Stimulated activated CD8-positive, alpha-beta memory T cell treated with anti-CD3 and anti-CD28 coated beads, Interleukin-15, amount 100 ng/mL, for 1 hour (primary cell): ENCODE measurements around the gene FIGNL2.
"Not testable (repeated sequence)": the region's sequence is repeated elsewhere in the genome, so short reads cannot be mapped to it uniquely, and the experiment has no call there.

Experiments used
- DNase-seq: peaks from one replicate; pipeline ENCODE4 v3.0.0-alpha.2; 2020; ENCODE audit warnings: low read depth

FIGNL2 gene

DNA sequence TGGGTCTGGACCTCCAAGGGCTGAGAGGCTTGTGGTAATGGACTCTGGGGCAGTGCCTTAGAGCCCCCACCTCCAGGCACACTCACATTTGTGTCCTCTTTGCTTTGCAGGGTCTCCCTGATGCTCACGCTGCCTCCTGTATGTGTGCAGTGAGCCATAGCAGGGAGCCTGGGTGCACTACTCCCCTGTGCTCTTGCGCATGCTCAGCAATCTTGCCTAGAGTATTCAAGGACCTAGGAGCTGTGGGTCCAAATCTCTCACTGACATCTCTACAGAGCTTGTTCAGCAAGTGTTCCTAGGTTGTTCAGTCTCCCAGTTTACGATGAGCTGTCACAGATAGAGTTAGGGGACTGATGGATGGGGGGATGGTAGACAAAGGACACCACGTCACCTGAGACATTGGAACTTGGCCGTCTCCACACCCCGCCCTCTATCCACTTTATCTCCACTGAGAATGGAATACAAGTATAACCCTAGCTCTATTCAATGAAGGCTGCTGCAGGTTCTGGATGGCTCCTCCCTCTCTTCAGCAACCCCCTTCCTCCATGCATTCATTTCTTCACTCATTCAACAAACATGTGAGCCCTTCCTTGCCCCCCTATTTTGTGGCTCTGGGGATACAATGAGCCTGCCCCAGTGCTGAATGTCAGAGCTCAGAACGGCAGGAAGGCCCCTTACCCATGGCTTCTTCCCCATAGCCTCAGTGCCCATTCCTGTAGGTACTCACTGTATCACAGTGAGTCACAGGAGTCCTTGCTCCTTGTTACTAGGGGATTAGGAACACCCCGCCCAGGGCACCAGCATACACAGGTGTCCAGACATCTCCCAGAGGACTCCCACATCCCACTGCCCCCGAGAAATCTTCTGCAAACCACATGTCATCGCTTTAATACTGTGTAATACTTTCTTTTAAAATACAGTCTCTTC, 31.2 kb downstream of the FIGNL2 start:
- DNase-seq = no peak

DNA sequence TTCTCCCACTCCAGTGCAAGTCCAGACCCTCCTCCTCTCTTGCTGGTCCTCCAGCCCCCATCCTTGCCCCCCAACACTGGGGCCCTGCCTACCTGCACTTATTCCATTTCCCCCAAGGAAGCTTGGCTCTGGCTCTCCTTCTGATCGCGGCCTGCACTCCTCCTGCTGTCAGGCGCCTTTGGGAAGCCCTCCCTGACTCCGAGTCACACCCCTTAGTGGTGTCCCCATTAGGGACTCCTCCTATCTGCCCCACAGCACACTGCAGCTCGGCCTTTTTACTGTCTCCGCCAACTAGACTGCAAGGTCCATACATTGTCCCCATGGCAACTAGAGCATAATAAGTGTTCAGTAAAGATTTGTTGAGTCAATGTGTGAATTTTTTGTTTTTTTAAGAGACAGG, 32.9 kb downstream of the FIGNL2 start:
- no peak for DNase-seq

DNA sequence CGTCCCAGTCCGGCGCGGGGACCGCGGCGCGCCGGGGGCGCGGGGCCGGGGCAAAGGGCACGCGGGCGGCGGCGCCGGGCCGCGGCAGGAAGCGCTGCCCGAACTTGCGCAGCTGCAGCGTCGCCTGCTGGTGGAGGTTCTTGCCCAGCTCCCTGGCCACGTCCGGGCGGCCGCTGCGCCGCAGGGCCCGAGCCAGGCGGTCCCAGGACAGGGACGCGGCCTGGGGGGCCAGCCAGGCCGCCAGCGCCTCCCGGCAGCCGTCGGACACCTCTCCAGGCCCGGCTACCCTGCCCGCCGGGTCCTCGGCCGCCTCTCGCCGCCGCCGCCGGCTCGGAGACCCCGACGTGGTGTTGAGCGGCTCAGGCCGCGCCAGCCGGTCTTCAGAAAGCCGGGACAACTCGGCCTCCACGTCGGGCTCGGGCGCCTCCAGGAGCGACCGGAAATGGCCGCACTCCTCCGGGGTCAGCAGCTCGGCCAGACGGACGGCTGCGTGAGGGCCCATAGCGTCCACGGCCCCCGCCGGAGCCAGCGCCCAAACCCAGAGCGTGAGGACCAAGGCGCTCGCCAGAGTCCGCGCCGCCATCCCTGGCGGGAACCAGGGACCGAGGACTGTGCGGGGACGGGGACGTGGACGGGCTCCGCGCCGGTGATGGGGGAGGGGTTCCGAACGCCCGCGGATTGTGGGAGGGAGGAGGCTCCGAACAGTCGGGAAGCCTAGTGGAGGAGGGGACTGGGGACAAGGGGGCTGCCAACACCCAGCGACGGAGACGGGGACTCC, 34.0 kb downstream of the FIGNL2 start:
- DNase-seq = peak; percentile 27

DNA sequence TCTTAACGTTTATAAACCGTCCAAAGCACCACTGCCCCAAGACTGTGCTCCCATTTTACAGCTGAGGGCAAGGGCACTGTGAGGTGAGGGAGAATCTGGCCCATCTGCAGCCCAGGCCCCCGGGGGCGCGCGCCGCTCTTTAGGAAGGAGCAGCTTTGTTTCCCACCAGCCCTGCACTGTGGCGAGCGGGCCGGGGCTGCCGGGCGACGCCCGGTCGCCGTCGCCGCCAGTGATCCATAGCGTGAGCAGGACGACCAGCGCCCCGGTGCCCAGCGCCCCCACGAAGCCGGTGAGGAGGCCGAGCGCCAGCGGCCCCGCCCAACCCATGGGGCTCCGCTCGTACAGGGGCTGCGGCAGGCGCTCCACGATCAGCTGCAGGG, 34.6 kb downstream of the FIGNL2 start:
- no peak for DNase-seq

DNA sequence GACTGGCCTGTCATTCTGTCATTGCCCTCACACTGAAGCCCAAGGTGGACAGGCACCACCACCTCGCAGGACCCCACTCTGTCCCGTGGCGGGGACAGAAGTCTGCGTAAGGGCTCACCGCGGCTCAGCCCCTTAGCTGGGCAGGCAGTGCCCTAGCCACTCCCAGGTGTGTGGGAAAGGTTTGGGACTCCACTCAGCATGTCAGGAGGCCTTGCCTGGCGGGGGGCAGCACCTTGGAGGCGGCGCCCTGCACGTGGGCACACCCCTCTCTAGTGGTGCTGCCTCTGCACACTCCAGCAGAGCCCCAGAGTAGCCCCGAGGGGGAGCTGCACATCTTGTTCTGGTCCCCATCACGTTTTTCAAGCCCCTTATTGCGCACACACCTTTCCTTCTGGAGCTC, 35.6 kb downstream of the FIGNL2 start:
- no peak for DNase-seq

DNA sequence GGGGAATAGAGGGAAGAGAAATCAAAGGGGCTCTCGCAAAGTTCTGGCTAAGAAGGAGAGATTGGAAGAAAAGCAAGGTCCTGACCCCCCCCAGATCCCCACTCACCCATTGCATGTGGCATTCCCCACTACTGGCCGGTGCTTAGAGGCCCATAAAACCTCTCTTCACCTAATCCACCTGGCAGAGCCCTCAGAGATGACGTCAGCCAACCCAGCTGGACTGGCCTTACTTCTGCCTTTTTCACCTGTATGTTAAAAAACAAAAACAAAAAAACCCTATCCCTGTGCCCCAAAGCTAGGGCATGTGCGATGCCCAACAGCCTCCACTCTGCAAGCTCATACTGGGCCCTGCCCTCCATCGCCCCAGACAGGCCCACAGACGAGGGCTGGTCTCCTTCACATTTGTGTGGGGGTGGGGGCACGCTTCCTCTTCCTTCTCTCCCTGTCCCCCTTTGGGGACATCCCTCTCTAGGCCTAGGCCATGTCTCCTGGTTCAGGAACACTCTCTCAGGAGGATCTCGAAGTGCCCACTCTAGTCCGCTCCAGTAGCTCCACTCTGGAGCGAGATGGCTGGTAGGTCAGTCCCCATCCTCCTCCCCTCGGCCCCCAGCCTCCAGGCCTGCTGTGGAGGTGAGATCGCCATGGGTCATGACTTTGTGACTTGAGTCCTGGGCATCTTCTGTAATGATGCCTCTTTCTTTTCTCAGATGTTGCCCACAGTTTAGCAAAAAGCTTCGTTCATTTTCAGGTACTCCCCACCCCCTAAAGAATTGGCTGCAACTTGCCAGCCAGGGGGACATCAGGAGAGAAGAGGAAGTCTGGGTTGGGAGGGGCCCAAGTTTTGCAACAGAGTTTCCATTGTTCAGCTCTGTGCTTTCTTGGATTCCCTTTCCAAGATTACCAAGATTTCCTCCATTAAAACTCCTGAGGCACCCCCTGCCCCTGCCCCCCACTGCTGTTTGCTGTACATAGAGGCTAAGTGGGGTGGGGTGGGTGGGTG, 37.0 kb downstream of the FIGNL2 start:
- DNase-seq = no peak

DNA sequence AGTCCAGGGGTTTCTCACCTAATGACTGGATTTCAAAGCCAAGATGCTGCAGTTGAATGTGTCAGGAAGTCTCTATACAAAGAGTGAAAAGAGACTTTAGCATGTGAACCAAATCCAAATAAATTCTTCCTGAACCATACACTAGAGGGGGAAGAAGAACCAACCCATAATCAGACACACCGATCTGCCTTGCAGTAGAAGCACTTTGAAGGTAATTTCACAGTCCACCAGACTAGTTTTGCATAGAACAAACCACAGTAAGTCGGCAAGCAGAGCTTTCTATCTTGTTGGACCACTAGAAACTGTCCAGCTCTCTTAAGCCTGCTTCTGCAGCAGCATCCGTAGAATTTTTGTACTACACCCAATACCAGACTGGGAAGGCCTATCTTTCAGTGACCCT, 39.3 kb downstream of the FIGNL2 start:
- DNase-seq = no peak

DNA sequence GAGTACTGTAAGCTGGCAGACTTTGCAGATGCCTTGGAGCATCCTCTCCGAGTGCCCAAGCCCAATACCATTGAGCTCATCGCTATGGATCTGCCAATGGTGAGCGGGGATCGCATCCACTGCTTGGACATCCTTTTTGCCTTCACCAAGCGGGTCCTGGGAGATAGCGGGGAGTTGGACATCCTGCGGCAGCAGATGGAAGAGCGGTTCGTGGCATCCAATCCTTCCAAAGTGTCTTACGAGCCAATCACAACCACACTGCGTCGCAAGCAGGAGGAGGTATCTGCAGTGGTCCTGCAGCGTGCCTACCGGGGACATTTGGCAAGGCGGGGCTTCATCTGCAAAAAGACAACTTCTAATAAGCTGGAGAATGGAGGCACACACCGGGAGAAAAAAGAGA, 41.6 kb downstream of the FIGNL2 start:
- DNase-seq = no peak

DNA sequence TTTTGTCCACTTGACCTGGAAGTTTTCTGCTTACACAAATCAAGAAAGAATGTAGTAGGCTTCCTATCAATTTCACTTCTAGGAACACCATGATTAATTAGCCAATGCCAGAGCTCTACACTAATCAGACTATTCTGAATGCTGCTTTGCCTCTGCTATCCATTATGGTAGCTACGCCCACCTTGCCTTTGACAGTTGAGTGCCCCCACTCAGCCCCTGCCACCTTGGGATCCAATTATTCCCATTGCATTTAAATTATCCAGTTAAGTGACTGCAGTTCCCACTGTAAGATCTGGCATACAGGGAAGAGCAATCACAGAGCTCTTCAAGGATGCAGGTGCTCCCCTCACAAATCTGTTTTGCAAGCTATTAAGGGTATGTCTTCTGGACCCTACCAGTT, 47.5 kb downstream of the FIGNL2 start:
- DNase-seq = no peak

DNA sequence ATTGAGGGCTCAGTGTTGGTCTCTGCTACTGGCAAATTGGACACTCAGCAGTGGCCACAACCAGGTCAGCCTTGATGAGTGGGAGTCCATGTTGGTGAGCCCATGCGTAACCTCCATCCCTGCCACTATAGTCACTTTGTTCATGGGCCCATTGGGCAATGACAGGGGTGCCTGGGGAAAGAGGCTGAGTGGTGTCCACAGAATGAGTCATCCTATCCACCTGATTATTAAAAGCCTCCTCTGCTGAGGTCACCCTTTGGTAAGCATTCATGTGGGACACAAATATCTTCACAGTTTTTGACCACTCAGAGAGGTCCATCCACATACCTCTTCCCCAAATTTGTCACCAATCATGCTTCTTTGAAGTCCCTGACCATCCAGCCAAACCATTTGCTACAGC, 50.0 kb downstream of the FIGNL2 start:
- DNase-seq = no peak

DNA sequence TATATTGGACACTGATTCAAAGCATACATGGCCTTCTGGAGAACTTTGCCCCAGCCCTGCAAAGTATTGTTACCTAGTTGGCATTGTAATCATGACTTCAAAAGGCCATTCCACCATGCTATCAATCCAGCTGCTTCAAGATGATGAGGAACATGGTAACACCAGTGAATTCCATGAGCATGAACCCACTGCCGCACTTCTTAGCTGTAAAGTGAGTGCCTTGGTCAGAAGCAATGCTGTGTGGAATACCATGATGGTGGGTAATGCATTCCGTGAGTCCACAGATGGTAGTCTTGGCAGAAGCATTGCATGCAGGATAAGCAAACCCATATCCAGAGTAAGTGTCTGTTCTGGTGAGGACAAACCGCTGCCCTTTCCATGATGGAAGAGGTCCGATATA, 50.5 kb downstream of the FIGNL2 start:
- not testable (repeated sequence) for DNase-seq

DNA sequence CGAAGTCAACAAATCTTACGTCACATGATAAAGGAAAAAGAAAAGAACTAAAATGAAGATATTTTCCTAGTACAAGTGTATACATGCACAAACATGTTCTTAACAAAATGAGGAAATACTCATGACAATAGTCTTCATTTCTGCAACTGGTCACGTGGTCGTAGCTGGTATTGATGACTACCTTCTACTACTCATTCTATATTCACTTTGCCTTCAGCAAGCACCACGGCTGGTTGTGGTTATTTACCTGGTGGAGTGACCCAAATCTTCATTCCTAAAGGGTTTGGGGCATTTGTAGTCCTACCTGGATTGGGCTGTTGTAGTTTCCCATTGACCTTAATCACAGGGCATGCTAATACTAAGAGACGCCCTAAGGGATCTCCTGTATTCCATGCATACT, 51.2 kb downstream of the FIGNL2 start:
- no peak for DNase-seq

DNA sequence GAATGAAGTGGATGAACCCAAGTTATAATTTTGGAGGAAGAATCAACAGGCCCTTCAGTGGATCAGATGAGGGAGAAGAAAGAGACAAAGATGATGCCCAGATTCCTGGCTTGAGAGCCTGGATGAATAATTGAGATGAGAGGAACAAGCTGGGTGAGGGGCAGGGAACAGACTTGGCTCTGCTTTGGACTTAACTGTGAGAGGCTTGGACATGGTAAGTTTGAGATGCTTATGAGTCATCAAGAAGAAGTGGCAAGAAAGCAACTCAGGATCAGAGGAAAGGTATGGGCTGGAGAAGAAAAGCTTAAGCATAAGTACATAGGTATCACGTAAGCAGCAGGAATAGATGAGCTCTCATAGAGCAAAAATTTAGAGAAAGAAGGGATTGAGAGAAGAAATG, 55.3 kb downstream of the FIGNL2 start:
- no peak for DNase-seq

DNA sequence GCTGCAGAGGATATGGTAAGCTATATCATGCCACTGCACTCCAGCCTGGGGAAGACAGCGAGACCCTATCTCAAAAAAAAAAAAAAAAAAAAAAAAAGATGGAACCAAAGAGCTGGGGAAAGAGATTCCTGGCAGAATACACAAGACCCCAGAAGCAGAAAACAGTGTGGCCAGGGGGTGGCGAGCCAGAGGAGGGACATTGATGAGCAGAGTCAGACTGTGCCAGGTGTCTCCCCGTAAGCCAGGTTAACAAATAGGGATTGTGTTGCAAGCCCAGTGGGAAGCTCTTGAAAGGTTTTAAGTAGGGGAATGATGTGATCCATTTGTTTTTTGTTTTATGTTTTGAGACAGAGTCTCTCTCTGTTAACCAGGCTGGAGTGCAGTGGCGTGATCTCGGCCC, 56.1 kb downstream of the FIGNL2 start:
- no peak for DNase-seq

DNA sequence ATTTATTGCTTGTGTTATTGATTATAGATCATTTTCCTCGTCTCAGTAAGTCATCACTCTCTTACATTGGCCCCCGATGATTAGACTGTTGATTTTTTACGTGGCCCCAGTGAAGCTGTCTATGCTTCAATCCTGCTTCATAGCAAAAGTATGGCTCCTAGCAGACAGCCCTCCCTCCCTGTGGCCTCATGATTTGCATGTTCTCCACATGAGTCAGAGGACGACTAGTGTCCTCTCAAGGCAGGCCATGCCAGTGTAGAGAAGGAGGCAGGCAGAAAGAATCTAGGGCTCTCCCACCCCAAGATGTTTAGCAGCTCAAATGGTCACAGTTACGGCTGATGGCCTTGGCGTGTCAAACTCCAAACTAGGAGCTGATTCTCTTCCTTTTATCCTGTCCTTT, 59.6 kb downstream of the FIGNL2 start:
- DNase-seq = no peak

DNA sequence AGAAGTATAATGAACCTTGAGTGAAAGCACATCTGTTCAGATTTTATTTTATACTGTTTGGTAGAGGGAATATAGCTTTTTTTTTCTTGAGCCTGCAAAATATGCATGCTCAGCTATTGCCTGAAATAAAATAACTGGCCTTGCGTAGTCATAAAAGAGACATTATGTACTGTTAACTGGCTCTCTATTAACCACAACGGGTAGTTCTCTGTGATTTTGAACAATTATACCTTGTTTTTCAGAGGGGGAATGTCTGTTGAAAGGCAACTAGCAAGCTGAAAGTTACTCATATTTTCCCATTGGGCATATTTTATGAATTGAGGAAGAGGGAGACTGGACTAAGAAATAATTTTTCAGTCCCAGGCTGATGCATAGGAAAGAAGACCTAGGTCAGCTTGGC, 62.6 kb downstream of the FIGNL2 start:
- DNase-seq = no peak

DNA sequence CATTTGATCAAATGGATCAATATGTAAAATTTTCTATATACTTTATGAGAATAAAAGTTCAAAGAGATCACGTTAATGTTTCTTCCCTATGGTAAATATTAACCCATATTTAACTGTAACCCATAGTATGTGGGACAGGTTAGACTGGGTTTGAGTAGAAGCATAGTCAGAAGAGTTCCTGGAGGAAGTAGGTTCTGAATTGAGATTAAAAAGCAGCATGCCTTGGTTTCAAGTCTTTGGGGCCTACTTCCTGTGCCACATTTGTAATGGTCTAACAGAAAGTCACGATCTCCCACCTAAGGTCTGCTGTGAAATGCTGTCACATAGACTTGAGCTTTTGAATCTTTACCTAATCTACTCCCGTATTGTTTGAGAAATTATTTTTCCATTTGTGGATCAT, 63.8 kb downstream of the FIGNL2 start:
- no peak for DNase-seq

DNA sequence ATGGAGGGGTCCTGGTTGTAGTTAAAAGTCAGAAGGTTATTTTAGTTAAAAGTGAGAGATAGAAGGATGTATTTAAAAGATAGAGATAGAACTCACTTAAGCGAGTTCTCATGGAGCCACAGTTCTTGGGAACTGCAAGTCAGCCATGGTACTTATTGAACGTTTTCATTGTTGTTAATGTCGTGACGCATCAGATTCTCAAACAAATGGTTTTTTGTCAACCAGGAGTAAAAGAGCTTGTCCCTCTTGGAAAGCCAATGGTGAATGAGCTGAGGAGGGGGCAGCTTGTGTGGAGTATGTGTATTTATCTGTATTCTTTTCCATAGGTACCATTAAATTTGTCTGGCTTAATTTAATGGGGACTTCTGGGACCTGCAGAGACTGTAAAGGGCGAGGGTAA, 68.6 kb downstream of the FIGNL2 start:
- DNase-seq = no peak

DNA sequence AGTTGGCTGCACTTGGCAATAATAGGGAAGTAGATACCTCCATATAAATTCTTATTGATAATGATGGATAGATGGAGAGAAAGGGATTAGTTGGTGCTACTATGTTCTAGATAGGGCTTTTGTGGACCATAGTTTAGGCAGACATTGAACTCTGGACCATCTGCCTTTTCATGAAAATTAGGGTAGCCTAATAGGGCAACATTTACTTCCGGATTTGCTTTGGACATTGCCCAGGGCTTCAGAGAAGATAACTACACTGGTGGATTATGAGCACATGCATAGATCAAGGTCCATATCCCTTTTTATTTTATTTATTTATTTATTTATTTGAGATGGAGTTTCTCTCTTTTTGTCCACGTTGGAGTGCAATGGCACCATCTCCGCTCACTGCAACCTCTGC, 70.5 kb downstream of the FIGNL2 start:
- DNase-seq = no peak

DNA sequence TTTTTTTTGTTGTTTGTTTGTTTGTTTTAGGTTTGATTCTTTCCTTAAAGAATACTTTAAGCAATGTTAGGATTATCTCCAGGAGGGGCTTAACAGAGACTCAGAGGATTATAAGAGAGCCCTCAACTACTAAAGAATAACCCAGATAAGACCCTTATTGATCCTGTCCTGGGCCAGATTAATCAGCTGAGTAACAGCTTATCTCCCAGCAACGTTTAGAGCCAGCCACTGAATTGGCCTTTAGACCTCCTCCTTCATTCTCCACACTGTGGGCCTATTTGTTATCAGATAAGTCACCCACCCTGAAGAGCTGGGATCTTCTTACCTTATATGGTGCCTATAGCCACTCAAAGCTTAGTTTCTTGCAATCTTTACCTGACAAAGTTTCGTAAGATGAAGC, 71.1 kb downstream of the FIGNL2 start:
- no peak for DNase-seq

DNA sequence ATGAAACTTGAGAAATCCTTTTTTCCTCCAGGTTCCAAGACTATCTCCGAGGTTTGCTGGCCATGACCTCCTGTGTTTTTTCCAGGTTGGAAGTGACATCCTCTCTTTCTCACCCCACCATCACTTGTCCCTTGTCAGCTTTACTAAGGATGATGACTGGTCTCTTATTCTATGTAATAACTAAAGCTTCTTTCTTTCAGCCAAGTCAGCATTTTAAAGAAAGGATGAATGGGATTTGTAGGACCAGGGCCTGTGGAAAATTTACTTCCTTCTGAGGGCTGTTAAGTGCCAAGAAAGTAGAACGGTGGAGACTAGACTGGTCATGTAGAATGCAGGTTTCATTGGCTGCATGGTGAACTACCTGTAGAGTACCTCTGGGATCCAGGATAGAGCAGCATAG, 73.6 kb downstream of the FIGNL2 start:
- no peak for DNase-seq

DNA sequence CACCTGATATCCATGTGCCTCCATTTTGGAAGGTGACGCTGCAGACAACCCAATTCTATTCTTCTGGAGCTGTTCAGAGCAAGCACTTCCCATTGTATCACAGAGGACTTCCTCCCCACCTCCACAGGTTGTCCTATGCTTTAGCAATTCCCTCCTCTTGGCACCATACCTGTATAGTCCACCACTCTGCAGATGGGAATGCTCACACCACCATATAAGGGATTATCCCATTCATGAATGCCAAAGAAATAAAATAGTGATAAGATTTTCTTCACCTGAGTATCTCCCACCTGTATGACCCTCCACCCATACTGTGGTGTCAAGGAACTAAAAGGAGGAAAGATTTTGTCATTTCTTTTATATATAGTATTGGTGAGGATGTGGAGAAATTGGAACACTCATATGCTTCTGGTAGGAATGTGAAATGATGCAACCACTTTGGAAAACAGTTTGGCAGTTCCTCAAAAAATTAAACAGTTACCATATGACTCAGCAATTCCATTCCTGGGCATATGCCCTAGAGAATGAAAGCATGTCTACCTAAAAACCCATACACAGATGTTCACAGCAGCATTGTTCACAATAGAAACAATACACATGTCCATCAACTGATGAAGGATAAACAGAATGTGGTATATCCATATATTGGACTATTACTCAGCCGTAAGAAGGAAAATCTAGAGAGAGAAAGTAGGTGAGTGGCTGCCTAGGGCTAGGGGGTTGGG, 75.2 kb downstream of the FIGNL2 start:
- DNase-seq = no peak
